ENCODE measurements around the gene CELSR1. TPM values are rescaled to one million over a fixed set of nuclear protein-coding genes. Genes with fewer than 3 reads are reported as not detected.
A peak's percentile ranks its signal among the peaks of the same experiment; 100 is the strongest.

Gene CELSR1
- total RNA-seq, 4 donors from 2014 or later, result 18.4 to 56.0 (median 31.0) TPM

GRCh38 chr22:46374663-46375474 is 162.6 kb downstream of the CELSR1 start:
- H3K36me3 ChIP-seq, result no peaks in the 10 kb centered on the region
- no peak overlapping the region for H3K4me3 ChIP-seq (replicated peaks in 1 of 3)
- H3K9me3 ChIP-seq, result no peaks in the 10 kb centered on the region
- TF ChIP-seq, protein P1, sequence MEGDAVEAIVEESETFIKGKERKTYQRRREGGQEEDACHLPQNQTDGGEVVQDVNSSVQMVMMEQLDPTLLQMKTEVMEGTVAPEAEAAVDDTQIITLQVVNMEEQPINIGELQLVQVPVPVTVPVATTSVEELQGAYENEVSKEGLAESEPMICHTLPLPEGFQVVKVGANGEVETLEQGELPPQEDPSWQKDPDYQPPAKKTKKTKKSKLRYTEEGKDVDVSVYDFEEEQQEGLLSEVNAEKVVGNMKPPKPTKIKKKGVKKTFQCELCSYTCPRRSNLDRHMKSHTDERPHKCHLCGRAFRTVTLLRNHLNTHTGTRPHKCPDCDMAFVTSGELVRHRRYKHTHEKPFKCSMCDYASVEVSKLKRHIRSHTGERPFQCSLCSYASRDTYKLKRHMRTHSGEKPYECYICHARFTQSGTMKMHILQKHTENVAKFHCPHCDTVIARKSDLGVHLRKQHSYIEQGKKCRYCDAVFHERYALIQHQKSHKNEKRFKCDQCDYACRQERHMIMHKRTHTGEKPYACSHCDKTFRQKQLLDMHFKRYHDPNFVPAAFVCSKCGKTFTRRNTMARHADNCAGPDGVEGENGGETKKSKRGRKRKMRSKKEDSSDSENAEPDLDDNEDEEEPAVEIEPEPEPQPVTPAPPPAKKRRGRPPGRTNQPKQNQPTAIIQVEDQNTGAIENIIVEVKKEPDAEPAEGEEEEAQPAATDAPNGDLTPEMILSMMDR (IDR thresholded peaks at IDR 0.05), result no peak
- no peak for TF ChIP-seq POLR2A (IDR thresholded peaks at IDR 0.05)
- DNase-seq, result peak in 1 of 2 donors; percentile 39
- H3K4me1 ChIP-seq, result peaks cover 52 to 57% of the 10 kb centered on the region in 2 donors
- WGBS, 2 donors, result 67 to 86% methylated on average over 25 to 29 of the region's 38 CpGs
- H3K27me3 ChIP-seq, result no peaks in the 10 kb centered on the region
- H3K27ac ChIP-seq, result peak overlapping the region in 2 of 3 donors; percentile 68 to 81
- intact Hi-C loops (cut with DNase I), result loop anchor here (10.0 kb wide), 1 partner anchor 90 kb away; no protein-coding TSS in a partner anchor

DNA sequence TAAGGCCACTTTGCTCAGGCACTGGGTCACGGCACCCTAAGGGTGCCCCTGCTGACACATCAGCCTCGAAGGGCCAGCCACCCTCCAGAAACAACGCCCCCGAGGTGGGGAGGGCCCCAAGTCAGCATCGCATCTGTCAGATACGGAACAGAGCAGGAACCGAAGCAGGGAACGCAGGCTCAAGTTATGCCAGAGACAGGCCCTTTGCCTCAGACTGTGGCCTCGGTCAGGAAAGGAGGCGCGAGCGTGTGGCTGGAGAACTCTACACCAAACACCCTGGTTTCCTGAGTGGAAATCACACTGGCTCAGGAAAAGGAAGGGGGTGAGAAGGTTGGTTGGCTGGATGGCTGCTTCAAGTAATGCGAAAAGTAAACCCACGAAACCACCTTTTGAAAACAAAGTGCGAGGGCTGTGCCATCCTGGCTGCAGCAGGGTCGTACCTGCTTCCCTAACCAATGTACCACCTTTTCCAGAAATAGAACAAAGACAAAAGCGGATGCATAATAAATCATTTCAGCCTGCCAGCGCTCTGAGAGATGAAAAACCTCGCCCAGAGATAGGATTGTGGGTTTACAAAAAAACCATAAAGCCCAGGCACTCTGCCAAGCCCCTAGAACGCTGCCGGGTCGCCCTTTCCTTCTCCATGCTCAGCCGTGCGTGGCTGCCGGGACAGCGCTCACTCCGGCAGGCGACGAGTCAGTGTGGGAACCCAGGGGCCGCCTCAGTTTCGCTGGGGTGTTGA is 163.3 kb downstream of the CELSR1 start:
- 22 to 24% methylated on average over 28 to 30 of the region's 31 CpGs for WGBS, 2 donors
- peak in 1 of 2 donors; percentile 10 for TF ChIP-seq POLR2A (IDR thresholded peaks at IDR 0.05)
- TF ChIP-seq, protein P1 (IDR thresholded peaks at IDR 0.05), result no peak

DNA sequence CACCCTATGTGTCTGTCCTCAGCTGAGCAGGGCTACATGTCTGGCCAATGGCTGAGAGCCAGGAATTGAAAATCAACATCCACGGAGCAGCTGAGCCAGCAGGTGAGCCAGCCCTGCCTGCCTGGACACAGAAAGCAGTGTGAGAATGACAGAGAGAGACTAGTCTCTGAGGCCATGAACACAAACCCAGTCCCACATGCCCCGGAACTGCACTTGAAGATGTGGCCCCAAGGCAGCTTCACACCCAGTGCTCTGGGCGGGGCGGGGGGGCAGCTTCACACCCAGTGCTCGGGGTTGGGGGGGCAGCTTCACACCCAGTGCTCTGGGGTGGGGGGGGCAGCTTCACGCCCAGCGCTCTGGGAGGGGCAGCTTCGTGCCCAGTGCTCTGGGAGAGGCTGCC is 164.3 kb downstream of the CELSR1 start:
- H3K4me1 ChIP-seq, result peaks cover 47 to 50% of the 10 kb centered on the region in 2 donors
- H3K4me3 ChIP-seq (replicated peaks in 1 of 3), result no peak overlapping the region
- H3K27ac ChIP-seq, result peak overlapping the region in 1 of 3 donors; percentile 81
- WGBS, 2 donors, result 0% methylated on average over 2 of the region's 8 CpGs; no CpG with 5 or more reads in 1 of the 2 donors
- no peaks in the 10 kb centered on the region for H3K27me3 ChIP-seq
- peak; percentile 62 to 65 for DNase-seq
- no peaks in the 10 kb centered on the region for H3K9me3 ChIP-seq
- TF ChIP-seq, protein P1 (IDR thresholded peaks at IDR 0.05), result no peak
- TF ChIP-seq POLR2A (IDR thresholded peaks at IDR 0.05), result no peak
- H3K36me3 ChIP-seq, result no peaks in the 10 kb centered on the region
- intact Hi-C loops (cut with DNase I), result loop anchor here (10.0 kb wide), 1 partner anchor 92 kb away; no protein-coding TSS in a partner anchor

More for the DNA sequence above, 163.3 kb downstream of the CELSR1 start:
- Histone ChIP-seq H3K9me3 (no peaks in the 10 kb centered on the region), H3K36me3 (no peaks in the 10 kb centered on the region), H3K4me3 (replicated peaks in 1 of 3) (no peak overlapping the region), H3K4me1 (peaks cover 52 to 57% of the 10 kb centered on the region in 2 donors), H3K27ac (peak overlapping the region in 2 of 3 donors; percentile 68 to 81), H3K27me3 (no peaks in the 10 kb centered on the region)
- intact Hi-C loops (cut with DNase I), result loop anchor here (10.0 kb wide), 1 partner anchor 91 kb away; no protein-coding TSS in a partner anchor
- peak; percentile 55 to 59 for DNase-seq

DNA sequence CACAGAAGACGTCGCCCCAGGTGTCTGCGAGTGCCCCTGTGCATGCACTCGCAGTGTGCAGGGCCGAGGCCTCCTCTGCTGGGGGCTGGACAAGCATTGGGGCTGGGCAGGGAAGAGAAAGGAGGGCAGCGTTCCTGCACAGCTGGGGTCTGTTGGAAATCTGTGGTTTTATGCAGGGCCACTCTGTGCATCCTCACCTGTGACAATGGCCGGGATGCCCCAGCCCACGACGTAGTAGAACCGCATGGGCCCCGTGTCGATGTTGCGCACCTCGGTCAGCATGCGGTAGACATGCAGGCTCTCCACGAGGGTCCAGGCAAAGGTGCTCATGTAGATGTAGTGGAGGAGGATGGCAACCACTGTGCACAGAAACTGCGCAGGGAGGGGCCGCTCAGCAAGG is 164.7 kb downstream of the CELSR1 start:
- peaks cover 42 to 46% of the 10 kb centered on the region in 2 donors for H3K4me1 ChIP-seq
- intact Hi-C loops (cut with DNase I), result loop anchor here (10.0 kb wide), 1 partner anchor 92 kb away; no protein-coding TSS in a partner anchor
- H3K27me3 ChIP-seq, result no peaks in the 10 kb centered on the region
- TF ChIP-seq POLR2A (IDR thresholded peaks at IDR 0.05), result no peak
- TF ChIP-seq, protein P1 (IDR thresholded peaks at IDR 0.05), result no peak
- no peak overlapping the region for H3K4me3 ChIP-seq (replicated peaks in 1 of 3)
- peak overlapping the region in 1 of 3 donors; percentile 81 for H3K27ac ChIP-seq
- WGBS, 2 donors, result 91 to 96% methylated on average over 6 to 18 of the region's 18 CpGs
- DNase-seq, result no peak
- no peaks in the 10 kb centered on the region for H3K9me3 ChIP-seq
- H3K36me3 ChIP-seq, result no peaks in the 10 kb centered on the region

Measured in thyroid gland (tissue), 4 donors.